ENCODE measurements around the gene CACNA1G.

The CACNA1G gene

DNA sequence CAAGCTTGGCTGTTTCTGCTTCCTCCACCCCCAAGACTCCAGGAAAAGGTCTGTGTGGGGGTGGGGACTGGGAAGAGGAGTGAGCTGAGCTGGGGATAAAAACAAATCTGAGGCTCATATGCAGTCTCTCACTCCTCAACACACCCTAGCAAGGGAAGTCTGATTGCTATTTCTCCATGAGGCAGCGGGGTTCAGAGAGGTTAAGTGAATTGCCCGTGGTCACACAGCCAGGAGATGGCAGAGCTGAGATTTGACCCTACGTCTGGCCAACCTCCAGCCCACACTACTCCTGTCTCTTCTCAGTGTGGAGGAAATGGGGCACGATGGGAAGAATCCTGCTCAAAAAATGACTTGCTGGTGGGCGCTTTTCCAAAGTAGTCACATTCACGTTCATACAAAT, 69.4 kb downstream of the CACNA1G start:
- TF ChIP-seq, protein P1, sequence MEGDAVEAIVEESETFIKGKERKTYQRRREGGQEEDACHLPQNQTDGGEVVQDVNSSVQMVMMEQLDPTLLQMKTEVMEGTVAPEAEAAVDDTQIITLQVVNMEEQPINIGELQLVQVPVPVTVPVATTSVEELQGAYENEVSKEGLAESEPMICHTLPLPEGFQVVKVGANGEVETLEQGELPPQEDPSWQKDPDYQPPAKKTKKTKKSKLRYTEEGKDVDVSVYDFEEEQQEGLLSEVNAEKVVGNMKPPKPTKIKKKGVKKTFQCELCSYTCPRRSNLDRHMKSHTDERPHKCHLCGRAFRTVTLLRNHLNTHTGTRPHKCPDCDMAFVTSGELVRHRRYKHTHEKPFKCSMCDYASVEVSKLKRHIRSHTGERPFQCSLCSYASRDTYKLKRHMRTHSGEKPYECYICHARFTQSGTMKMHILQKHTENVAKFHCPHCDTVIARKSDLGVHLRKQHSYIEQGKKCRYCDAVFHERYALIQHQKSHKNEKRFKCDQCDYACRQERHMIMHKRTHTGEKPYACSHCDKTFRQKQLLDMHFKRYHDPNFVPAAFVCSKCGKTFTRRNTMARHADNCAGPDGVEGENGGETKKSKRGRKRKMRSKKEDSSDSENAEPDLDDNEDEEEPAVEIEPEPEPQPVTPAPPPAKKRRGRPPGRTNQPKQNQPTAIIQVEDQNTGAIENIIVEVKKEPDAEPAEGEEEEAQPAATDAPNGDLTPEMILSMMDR (IDR thresholded peaks at IDR 0.05; ENCODE audit: extremely low read depth, missing control alignments), result no peak
- no peak for DNase-seq (ENCODE audit: low spot score)

DNA sequence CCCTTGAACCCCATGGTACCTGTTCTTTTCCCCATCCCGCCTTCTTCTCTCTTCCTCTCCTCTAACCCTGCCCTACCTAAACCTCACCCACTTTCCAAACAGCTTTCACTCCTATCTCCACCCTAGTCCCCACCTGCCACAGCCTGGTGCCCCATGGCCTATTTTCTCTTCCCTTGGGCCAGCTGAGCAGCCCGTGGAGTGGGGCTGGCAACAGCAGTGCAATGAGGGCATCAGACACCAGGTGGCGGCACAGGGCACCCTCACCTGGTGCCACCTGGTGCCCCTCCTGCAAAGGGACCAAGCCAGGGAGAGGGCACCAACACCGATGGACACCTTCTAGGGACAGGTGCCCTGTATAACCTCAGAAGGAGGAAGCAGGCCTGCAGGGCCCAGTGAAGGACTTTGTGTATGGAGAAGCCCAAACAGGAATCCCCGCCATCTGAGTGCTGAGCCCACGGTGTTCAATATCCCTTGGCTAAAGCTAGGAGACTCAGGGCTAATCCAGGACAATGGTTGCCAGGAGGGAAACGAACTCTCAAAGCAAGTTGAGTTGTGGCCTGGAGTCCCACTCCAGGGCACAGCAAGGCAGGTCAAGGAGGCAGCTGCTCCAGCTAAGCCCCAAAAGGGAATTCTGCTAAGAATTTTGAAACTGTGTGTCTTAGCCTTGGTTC, 70.1 kb downstream of the CACNA1G start:
- TF ChIP-seq, protein P1 (IDR thresholded peaks at IDR 0.05; ENCODE audit: extremely low read depth, missing control alignments), result peak; percentile 64
- peak; percentile 76 for DNase-seq (ENCODE audit: low spot score)

DNA sequence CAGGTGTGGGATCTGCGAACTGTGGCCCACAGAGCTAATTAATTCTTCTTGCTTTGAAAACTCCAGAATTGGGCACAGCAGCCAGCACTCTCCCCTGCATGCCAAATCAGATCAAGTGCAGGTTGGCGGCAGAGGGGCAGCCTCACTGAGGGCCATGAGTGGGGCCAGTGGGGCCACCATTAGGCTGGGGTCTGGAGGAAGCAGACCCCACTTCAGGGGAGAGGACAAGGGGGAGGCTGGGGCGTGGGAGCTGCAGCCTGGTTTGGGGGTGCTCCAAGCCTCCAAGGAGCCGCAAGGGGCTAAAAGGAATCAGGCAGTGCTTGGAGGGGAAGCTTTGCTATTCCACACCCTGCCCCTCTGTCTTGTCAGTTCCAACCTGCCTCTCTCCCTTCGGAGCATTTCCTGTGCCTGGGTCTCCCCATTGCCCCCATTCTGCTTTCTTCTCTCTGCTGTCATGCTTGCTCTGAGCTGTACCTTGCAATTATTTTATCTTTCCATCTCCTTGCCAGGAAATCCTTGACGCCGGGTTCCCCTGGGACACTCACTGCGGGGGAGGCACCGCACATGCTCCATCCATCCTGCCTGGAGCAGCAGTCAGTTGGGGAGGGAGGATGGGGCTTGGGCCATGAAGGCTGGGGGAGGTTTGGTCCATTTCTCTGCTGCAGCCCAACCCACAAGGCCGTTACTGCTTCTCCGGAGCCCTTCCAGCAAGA, 70.8 kb downstream of the CACNA1G start:
- TF ChIP-seq, protein P1 (IDR thresholded peaks at IDR 0.05; ENCODE audit: extremely low read depth, missing control alignments), result no peak

DNA sequence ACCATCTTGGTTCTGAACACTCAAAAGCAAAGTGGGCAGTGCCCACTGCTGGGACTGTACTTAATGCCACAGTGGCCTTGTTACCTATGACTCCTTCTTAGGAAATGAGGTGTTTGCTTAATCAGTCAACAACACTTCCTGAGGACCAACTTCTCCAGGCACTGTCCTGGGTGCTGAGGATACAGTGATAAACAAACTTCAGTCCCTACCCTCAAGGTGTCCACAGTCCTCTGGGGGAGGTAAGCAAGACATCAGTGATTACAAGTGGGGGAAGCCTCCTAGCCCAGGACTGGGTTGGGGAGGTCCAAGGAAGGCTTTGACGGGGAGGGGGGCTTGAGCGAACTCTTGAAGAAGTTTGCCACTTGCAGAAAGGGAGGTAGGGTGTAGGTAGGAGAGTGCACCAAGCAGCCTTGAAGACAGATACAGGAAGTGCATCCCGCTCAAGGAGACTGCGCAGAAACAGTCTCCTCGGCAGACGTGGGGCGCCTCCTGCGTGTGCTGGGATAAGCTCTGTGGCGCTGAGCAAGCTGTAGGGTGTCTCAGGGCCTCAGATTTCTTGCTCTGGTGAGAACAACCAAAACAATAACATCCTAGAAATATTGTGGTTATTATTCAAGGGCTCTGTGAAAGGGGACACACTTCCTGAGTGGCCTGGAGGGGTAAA, 71.5 kb downstream of the CACNA1G start:
- TF ChIP-seq, protein P1 (IDR thresholded peaks at IDR 0.05; ENCODE audit: extremely low read depth, missing control alignments), result no peak
- no peak for DNase-seq (ENCODE audit: low spot score)

More for the DNA sequence above, 70.8 kb downstream of the CACNA1G start:
- DNase-seq (ENCODE audit: low spot score), result no peak

DNA sequence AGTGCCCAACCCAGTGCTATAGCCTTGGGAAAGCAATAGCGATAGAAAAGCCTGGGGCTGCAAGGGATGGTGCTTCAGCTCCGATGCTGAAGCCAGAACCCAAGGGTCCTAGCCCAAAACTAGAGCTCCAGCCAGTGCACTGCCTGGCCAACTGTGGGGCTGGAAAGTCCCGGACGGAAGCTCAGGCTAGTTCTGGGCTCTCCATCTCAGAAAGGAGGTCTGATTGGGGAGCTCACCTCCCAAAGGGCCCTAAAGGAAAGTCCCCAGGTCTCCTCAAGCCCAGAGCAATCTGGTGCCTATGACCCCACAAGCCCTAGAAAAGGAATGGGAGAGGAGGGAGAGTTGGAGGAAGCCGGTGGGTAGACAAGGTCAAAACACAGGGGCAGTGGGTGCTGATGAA, 72.1 kb downstream of the CACNA1G start:
- TF ChIP-seq, protein P1 (IDR thresholded peaks at IDR 0.05; ENCODE audit: extremely low read depth, missing control alignments), result no peak
- no peak for DNase-seq (ENCODE audit: low spot score)

DNA sequence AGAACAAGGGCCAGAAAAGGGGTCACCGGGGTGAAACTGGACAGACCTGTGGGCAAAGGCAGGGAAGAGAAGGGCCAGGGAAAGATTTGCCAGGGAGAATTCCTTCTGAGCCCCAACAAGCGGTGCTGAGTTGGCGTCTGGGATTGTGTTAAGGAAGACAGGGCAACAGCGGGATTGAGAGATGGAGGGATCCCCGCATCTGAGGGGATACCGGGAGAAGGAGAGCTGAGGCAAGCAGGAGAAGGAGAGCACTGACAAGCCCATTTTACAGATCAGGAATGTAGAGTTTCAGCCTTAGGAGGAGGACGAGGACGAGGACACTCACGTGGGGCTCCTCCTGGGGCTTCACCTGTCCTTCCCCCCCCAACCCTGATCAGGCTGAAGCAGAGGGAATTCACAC, 73.2 kb downstream of the CACNA1G start:
- no peak for DNase-seq (ENCODE audit: low spot score)
- TF ChIP-seq, protein P1 (IDR thresholded peaks at IDR 0.05; ENCODE audit: extremely low read depth, missing control alignments), result no peak
